Measurements from ENCODE around the gene NUSAP1.
"Not testable (repeated sequence)": the region's sequence is repeated elsewhere in the genome, so short reads cannot be mapped to it uniquely, and the experiment has no call there.

The NUSAP1 gene

DNA sequence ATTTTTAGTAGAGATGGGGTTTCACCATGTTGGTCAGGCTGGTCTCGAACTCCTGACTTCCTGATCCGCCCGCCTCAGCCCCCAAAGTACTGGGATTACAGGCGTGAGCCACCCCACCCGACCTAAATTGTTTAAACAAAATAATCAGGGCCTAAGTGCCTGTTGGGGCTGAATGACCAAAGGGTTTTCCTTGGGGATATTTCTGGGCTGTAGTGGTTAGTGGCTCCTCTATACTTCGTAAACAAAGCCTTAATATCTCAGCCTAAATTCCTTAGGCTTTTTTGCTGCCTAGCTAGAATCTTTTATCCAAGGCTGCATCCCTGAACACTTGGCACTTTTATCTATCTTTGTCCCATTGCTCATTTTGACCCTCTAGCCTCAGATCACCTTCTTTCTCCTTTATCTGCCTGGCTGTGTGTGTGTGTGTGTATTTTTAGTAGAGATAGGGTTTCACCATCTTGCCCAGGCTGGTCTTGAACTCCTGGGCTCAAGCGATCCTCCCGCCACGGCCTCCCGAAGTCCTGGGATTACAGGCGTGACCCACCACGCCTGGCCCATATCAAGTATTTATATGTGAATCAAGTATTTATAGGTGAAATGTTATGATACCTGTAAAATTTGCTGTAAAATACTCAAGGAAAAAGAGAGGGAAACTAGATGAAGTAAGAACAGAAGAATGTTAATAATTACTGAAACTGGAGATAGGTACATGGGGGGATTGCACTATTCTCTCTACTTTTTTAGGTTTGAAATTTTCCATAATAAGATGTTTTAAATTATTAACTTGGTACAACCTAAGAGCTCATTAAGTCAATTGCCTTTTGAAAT lies 1.8 kb downstream of the NUSAP1 start:
- DNase-seq: no peak

DNA sequence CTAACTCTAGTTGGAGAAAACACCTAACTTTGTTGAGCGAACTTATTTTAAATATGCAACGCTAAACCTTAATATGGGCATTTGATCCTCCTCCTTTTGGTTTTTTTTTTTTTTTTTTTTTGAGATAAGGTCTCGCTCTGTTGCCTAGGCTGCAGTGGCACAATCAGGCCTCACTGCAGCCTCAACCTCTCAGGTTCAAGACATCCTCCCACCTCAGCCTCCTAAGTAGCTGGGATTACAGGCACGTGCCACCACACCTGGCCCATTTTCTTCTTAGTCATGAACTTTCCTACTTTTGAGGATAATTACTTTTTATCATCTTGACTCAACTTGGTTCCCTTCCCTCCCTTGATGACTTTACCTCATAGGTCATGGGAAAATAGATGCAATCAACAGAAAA lies 3.9 kb downstream of the NUSAP1 start:
- no peak for DNase-seq

DNA sequence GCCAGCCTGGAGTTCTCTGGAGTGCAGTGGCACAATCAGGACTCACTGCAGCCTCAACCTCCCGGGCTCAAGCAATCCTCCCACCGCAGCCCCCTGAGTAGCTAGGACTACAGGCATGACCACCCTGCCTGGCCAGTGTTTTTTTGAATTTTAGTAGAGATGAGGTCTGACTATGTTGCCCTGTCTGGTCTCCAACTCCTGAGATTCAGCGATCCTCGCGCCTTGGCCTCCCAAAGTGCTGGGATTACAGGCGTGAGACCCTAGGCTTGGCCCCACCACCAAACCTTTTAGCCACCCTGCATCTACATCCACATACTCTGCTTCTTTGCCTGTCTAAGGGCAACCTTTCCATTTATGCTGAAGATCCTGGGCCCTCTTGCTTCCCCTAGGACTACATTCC lies 4.4 kb downstream of the NUSAP1 start:
- no peak for DNase-seq

DNA sequence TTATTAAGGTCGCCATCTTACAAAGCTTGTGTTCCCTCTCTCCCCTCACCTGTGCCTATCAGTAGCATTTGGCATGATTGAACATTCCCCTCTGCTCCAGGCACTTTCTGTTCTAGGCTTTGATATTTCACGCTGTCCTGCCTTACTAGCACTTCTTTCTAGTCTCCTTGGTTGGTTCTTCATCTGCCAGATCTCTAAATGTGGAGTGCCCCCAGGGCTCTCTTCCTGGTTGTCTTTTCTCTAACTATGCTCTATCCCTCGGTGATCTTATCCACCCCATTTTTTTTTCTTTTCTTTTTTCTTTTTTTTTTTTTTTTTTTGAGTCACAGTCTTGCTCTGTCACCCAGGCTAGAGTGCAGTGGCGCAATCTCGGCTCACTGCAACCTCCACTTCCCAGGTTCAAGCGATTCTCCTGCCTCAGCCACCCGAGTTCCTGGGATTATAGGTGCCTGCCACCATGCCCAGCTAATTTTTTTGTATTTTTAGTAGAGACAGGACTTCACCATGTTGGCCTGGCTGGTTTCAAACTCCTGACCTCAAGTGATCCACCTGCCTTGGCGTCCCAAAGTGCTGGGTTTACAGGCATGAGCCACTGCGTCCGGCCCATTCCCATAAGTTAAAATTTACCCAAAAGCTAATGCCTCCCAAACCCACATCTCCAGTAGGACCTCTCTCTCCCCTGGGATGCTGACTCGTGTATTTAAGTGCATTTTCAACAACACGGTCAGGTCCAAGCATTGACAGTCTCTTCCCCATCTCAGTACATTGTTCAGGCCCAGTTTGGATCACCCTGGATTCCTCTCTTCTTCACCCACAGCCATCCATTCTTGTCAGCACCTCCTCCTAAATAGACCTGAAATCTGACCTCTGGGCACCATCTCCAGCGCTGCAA lies 5.2 kb downstream of the NUSAP1 start:
- DNase-seq: no peak

DNA sequence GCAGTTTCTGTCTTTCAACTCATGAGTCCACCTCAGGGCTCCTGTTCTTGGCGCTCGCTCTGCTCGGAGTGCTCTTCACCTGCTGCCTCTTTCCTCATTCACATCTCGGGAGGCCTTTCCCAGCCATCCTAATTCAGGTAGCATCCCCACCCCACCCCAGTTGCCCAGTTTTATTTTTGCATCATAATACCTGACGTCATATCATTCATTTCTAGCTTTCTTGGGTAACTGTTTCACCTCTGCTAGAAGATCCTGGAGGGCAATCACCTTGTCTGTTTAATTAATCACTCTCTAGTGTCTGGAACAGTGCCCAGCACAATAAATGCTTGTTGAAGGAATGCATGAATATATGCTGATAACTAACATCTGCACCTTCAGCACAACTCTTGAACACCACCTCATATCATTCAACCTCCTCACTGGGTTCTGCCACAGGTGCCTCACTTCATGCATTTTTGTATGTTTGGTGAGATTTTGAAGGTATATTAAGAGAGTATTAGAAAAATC lies 7.6 kb downstream of the NUSAP1 start:
- no peak for DNase-seq

DNA sequence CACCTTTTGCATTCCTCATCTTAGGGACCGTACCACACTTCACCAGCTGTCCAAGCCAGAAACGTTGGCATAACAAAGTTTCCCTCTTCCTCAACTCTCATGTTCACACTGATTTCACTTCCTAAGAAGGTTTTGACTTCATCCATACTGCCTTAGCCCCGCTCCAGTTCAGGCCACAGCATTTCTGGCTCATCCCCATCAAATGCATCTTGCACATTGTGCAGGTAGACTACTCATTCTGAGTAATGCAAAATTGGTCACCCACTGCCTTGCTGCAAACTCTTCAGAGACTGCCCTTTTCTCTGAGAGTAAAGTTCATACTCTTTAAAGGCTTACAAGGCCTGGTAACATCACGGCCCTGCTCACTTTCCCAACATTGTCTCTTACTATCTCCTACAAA lies 8.8 kb downstream of the NUSAP1 start:
- no peak for DNase-seq

GRCh38 chr15:41347236-41347635 lies 14.6 kb downstream of the NUSAP1 start:
- DNase-seq: no peak

DNA sequence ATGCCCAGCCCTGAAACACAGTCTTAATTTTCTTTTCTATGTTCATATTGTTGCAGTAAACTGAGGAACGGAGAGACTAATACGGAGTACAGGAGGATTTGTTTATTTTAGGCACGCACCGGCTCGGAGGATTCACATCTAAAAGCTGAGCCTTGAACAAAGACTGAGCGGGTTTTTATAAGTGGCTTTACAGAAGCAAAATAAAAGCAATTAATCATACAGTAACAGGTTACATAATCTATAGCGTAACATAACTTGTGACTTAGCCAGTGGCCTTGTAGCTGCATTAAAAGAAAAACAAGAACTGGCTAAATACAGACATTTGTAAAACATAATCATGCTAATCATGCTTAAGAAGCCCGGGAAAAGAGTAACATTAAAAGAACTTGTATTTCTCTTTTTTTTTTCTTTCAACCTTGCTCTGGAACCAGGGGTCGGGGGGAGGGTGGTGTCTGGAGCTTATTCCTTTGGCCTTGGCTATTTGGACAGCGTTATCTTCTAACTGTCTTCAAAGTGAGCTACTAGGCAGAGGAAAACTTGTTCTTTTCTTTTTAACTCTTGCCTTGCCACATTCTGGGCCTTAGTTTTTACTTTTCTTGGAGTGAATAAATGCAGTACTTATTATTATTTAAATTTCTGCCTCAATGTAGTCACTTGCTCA lies 17.5 kb downstream of the NUSAP1 start:
- no peak for DNase-seq

DNA sequence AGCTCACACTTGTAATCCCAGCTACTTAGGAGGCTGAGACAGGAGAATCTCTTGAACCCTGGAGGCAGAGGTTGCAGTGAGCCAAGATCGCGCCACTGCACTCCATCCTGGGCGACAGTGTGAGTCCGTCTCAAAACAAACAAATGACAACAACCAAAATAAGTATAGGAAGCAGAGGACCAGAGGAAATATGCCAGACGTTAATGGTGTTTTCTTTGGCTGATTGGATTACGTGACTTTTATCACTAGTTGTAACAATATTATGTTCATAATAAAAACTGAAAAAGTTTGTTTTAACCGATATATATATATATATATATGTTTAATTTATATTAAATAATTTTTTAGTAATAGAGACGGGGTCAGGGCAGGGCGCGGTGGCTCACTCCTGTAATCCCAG lies 21.7 kb downstream of the NUSAP1 start:
- no peak for DNase-seq

DNA sequence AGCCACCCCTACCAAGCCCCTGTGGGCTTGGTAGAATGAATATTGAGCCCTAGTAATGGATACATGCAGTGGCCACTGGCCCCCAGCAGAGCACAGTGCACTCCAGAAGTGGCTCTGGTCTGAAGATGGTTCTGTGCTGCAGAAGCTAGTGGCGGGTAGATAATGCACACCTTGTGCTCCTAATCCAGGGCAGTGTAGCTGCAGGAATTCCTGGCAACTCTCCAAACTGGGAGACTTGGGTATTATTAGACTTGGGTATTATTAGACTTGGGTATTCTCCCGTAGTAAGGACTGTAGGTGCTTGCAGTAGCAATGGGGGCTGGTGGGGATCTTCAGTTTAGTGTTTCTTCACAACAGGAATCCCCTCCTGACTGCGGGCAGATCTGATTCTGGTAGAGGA lies 34.7 kb downstream of the NUSAP1 start:
- DNase-seq: no peak

DNA sequence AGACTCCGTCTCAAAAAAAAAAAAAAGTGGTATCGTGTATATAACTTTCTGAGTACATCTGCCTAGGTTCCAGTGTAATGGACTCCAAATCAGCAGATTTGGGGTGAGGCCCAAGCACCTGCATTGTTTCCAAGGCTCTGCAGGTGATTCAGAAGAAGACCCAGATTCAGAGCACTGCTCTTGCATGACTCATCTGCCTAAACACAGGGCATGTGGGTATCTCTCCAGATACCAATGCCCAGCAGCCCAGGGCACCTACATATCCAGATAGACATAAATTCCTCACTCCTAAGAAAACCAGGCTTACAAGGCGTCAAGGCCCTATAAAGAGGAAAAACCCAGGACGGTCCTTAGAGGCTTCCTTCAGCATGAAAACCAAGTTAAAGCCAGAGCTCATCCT lies 45.3 kb downstream of the NUSAP1 start:
- no peak for DNase-seq

DNA sequence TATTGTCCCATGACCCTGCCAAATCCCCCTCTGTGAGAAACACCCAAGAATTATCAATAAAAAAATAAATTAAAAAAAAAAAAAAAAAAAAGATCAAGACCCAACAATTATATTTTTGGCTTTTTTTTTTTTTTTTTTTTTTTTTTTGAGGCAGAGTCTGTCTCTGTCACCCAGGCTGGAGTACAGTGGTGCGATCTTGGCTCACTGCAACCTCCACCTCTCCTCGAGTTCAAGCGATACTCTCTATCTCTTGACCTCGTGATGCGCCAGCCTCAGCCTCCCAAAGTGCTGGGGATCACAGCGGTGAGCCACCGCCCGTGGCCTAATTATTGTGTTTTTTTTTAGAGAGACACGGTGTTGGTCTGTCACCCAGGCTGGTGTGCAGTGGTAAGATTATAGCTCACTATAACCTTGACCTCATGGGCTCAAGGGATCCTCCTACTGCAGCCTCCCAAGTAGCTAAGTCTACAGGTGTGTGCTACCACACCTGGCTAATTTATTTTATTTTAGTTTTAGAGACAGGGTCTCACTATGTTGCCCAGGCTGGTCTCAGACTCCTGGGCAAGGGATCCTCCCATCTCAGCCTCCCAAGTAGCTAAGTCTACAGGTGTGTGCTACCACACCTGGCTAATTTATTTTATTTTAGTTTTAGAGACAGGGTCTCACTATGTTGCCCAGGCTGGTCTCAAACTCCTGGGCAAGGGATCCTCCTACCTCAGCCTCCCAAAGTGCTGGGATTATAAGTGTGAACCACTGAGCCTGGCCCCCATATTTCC lies 51.5 kb downstream of the NUSAP1 start:
- DNase-seq: not testable (repeated sequence)

DNA sequence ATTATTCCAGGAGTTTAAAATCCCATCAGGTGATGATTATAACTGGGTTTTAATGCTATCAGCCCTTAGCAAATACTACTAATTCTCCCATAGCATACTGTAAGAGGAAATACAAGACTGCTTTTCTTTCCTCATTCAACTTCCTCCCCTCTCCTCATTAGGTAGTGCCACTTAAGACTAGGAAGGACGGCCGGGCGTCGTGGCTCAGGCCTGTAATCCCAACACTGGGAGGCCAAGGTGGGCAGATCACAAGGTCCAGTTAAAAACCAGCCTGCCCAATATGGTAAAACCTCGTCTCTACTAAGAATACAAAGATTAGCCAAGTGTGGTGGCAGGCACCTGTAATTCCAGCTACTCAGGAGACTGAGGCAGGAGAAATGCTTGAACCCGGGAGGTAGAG lies 55.0 kb downstream of the NUSAP1 start:
- DNase-seq: no peak

DNA sequence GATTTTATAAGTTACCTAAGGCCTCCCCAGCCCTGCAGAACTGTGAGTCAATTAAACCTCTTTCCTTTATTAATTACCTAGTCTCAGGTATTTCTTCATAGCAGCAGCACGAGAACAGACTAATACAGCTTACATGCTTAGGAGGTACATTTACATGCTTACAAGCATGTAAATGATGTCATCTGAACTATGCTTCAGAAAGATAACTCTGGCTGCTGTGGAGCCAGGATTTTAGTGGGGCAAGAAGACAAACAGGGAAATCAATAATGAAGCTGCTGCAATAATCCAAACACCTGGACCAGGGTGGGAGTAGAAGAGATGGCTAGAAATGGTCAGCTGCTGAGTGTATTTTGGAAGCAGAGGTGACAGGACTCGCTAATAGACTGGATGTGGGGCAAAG lies 60.0 kb downstream of the NUSAP1 start:
- DNase-seq: no peak

DNA sequence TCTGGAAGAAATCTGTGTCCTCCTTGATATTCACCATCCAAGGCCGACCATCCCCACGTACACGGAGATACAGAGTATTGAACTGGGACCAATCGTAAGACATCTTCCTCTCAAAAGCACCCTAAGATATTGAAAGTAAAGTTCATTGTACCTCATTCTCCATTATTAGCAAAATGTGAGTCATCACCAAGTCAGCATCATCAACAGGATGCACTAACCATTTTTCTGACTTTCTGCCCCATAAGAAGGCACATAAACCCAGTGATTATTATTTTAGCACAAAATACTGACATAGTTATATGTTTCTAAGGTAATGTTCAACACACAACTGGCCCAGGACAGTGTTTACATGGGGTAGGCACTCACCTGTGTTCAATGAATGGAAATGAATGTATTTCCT lies 62.2 kb downstream of the NUSAP1 start:
- no peak for DNase-seq

DNA sequence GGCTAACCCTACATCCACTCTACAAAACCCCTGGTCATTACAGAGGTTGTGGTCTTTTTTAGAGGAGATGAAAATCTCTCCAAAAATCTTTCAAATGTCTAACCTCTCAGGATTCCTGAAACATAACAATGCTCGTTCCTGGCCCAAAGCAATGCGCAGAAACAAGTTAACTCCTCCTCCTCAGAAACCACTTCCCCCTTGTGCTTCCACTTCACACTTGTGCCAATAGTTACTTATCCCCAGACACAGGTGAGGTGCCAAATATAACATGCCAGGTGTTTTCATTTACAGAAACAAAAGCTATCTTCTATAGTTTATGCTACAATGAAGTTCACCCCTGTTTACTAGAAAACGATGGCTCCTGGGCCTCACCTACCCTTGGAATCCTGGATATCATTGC lies 63.4 kb downstream of the NUSAP1 start:
- no peak for DNase-seq

DNA sequence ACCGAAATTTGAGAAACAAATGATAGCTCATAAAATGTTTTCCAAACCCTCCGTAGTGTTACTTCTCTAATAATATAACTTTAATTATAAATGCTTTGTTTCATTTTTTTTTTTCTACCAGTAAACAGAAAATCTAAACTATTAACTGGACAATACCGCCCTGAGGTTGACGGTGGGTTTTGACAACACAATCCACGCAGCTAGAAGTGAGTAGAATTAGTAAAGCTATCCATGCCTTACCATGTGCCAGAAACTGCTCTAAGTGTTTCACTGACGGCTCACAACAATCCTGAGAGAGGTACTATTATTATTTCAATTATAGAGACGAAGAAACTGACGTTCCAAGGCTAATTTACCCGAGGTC lies 69.2 kb downstream of the NUSAP1 start:
- no peak for DNase-seq

- no peak for DNase-seq
These were observed 74.7 kb downstream of the NUSAP1 start for GRCh38 chr15:41407341-41407740.

DNA sequence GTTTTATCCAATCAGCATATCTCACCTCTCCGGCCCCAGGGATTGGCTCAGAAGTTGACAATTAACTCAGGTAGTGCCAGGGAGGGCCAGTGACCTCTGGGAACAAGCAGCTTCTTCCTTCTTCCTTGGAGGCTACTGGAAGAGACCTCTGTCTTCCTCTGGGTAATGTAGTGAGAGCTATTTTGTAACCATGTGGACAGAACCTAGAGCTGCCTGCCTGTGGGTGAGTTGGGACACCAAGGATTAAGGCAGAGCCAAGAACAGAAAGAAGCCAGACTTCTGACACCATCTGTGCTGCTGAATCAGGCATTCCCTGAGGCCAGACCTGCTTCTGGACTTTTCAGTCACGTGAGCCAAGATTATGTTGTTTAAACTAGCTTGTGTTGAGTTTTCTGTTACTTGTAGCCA lies 75.6 kb downstream of the NUSAP1 start:
- DNase-seq: no peak

- no peak for DNase-seq
These were observed 78.3 kb downstream of the NUSAP1 start for GRCh38 chr15:41411031-41411430.

DNA sequence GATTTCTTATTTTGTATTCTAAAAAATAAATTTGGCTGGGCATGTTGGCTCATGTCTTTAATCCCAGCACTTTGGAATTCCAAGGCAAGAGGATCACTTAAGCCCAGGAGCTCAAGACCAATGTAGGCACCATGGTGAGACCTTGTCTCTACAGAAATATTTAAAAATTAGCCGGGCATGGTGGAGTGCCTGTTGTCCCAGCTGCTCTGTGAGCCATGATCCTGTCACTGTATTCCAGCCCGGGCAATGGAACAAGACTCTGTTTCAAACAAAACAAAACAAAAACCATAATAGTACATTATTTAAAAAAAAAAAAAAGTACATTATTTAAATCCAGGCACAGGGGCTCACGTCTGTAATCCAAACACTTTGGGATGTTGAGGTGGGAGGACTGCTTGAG lies 78.8 kb downstream of the NUSAP1 start:
- no peak for DNase-seq

- no peak for DNase-seq
These were observed 83.6 kb downstream of the NUSAP1 start for GRCh38 chr15:41416128-41416741.
